ENCODE data around the gene CDC42BPB.

- TF ChIP-seq CTCF (IDR thresholded peaks at IDR 0.05) (no peak), POLR2AphosphoS5 (IDR thresholded peaks at IDR 0.05; ENCODE audit: insufficient read depth in 1 of 2, low read depth in 1 of 2) (no peak), POLR2A (IDR thresholded peaks at IDR 0.05) (no peak)
Observed at GRCh38 chr14:103064978-103065377, 7.6 kb upstream of the CDC42BPB start.

All from vagina (tissue), 2 donors.